Vagina (tissue), 2 donors: Measurements from ENCODE around the gene SMIM45.

Experiments used
- DNase-seq, 2 donors: peaks; one replicate each; pipeline ENCODE4 v3.0.0-alpha.2; 2017; ENCODE audit errors: extremely low spot score in 2 of 2
- H3K27ac ChIP-seq: fragments of 200-600 bp; sonication (generic); one replicate; pipeline ENCODE4 v1.5.1; 2019
- H3K27me3 ChIP-seq: fragments of 200-600 bp; sonication (generic); one replicate; pipeline ENCODE4 v1.5.1; 2019
- H3K36me3 ChIP-seq, 2 donors: fragments of 200-600 bp; sonication (generic); one replicate each; pipeline ENCODE4 v1.5.1; 2017 to 2019
- H3K4me1 ChIP-seq: fragments of 200-600 bp; sonication (generic); one replicate; pipeline ENCODE4 v1.5.1; 2019
- H3K4me3 ChIP-seq, 2 donors: fragments of 200-600 bp; sonication (generic); 1 replicate in 1 of 2; 2 replicates in 1 of 2; pipeline ENCODE4 v1.5.1; 2016 to 2019
- H3K9me3 ChIP-seq: fragments of 200-600 bp; sonication (generic); one replicate; pipeline ENCODE4 v1.5.1; 2019
- POLR2A ChIP-seq, 2 donors: fragments of 450-650 bp; IDR thresholded peaks; one replicate each; pipeline ENCODE4 v1.6.1; 2017; ENCODE audit warnings: antibody characterized with exemption in 2 of 2, mild to moderate bottlenecking in 2 of 2, moderate library complexity in 2 of 2
- POLR2AphosphoS5 ChIP-seq, 2 donors: sonication (generic); formaldehyde crosslinking; IDR thresholded peaks; one replicate each; pipeline ENCODE4 v1.9.0; 2017; ENCODE audit warnings: antibody characterized with exemption in 2 of 2, mild to moderate bottlenecking in 2 of 2, low read depth in 1 of 2; ENCODE audit not compliant: insufficient read depth in 1 of 2
- intact Hi-C: fragments of 100-400 bp; cut with DNase I; formaldehyde crosslinking; loops from one replicate; pipeline ENCODE4 v1.15.1; 2023
- TF ChIP-seq, protein P1 (sequence below), 3 experiments: fragments of 450-650 bp in 2 of 3; fragments of 200-600 bp in 1 of 3; sonication (generic) in 1 of 3; IDR thresholded peaks; one replicate each; pipeline ENCODE4 v1.5.1; 2017 to 2019; ENCODE audit warnings: antibody characterized with exemption in 3 of 3, mild to moderate bottlenecking in 2 of 3, moderate library complexity in 2 of 3

SMIM45 gene

DNA sequence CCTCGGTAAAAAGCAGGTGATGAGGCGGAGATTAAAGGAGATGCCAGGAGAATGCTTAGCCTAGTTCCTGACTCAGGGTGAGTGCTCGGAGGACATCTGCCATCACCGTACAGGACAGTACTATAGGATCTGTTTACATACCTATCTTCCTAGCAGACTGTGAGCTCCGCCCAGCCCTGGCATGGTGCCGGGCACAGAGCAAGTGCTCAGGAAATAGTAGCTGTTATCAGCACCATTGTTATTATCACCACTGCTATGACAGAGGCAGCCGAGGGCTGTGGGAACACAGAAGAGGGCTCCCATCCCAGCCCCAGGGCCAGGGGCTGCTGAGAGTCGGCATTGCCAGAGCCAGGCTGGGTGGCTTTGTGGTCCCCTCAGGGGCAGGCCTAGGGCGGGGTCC lies 16.7 kb downstream of the SMIM45 start:
- Histone ChIP-seq H3K36me3 (no peaks in the 10 kb centered on the region), H3K27me3 (no peaks in the 10 kb centered on the region), H3K27ac (no peak overlapping the region), H3K4me1 (no peaks in the 10 kb centered on the region), H3K4me3 (no peak overlapping the region), H3K9me3 (no peaks in the 10 kb centered on the region)
- no peak for DNase-seq
- intact Hi-C loops: no loop called here
- TF ChIP-seq, protein P1, sequence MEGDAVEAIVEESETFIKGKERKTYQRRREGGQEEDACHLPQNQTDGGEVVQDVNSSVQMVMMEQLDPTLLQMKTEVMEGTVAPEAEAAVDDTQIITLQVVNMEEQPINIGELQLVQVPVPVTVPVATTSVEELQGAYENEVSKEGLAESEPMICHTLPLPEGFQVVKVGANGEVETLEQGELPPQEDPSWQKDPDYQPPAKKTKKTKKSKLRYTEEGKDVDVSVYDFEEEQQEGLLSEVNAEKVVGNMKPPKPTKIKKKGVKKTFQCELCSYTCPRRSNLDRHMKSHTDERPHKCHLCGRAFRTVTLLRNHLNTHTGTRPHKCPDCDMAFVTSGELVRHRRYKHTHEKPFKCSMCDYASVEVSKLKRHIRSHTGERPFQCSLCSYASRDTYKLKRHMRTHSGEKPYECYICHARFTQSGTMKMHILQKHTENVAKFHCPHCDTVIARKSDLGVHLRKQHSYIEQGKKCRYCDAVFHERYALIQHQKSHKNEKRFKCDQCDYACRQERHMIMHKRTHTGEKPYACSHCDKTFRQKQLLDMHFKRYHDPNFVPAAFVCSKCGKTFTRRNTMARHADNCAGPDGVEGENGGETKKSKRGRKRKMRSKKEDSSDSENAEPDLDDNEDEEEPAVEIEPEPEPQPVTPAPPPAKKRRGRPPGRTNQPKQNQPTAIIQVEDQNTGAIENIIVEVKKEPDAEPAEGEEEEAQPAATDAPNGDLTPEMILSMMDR (IDR thresholded peaks at IDR 0.05): no peak

DNA sequence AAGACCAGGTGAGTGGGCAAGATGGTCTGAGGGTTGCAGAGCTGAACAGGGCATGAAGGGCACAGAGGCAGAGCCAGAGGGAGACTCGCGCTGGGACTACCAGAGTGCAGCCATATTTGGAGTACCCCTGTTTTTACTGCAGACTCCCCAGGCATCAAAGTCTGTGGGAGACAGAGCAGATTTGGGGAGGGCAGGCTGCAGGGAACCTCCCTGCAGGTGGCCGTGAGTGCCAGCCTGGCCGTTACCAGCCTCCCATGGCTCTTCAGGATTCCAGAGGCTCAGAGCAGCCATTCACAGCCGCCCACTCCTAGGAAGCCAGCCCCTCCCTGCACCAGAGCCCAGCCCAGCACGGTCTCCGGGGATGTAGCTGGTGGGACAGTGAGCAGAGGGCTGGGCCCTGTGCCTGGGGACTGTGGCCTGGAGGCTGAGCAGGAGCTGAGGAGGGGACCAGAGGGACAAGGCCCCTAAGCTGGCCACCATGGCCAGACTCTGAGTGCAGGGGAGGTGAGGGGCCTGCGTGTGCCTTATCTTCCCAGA lies 17.2 kb downstream of the SMIM45 start, which contains the start of gene SEPTIN3:
TSS of gene SEPTIN3 (plus strand) at position 334 of the 537 bp plus-strand sequence. CDS start 2,050 bp downstream, outside the sequence.
- H3K27ac ChIP-seq: no peak within 1 kb of the TSS
- intact Hi-C loops: no loop called here

DNA sequence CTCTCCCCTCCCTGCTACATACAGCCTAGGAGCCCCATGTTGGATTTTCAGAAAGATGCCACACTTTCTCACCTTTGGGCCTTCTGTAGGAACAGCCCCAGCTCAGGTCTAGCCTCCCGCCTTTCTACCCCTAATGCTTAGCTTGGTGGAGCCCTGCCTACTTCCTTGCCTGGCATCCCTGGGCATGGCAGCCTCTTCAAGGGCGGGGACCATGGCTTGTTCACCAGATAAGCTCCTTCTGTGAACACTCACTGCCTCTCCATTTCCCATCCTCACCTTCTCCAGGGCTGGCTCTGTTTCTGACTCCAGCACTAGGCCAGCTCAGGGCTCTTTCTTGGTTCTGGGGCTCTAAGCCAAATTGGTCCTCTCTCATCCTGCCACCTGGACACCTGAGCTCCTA lies 18.7 kb downstream of the SMIM45 start:
- no peaks in the 10 kb centered on the region for H3K27me3 ChIP-seq

More for the DNA sequence above, 17.2 kb downstream of the SMIM45 start, which contains the start of gene SEPTIN3:
- no peak for DNase-seq
- Histone ChIP-seq H3K27me3 (no peaks in the 10 kb centered on the region), H3K4me1 (no peaks in the 10 kb centered on the region), H3K4me3 (no peak within 1 kb of the TSS), H3K9me3 (no peaks in the 10 kb centered on the region), H3K36me3 (no peaks in the 10 kb centered on the region)
- TF ChIP-seq, protein P1 (IDR thresholded peaks at IDR 0.05): no peak
- TF ChIP-seq POLR2AphosphoS5 (IDR thresholded peaks at IDR 0.05; ENCODE audit: insufficient read depth in 1 of 2, low read depth in 1 of 2): no peak
- no peak for TF ChIP-seq POLR2A (IDR thresholded peaks at IDR 0.05)

GRCh38 chr22:41971431-41971830 lies 19.5 kb downstream of the SMIM45 start:
- intact Hi-C loops: no loop called here
- H3K27me3 ChIP-seq: no peaks in the 10 kb centered on the region

More for the DNA sequence above, 18.7 kb downstream of the SMIM45 start:
- TF ChIP-seq POLR2AphosphoS5 (IDR thresholded peaks at IDR 0.05; ENCODE audit: insufficient read depth in 1 of 2, low read depth in 1 of 2) (no peak), POLR2A (IDR thresholded peaks at IDR 0.05) (no peak)
- TF ChIP-seq, protein P1 (IDR thresholded peaks at IDR 0.05): no peak
- Histone ChIP-seq H3K36me3 (no peaks in the 10 kb centered on the region), H3K4me1 (no peaks in the 10 kb centered on the region), H3K9me3 (no peaks in the 10 kb centered on the region), H3K27ac (no peak overlapping the region), H3K4me3 (no peak overlapping the region)
- no peak for DNase-seq
- intact Hi-C loops: no loop called here

GRCh38 chr22:41974691-41975290 lies 22.8 kb downstream of the SMIM45 start:
- DNase-seq: no peak
- Histone ChIP-seq H3K27ac (no peak overlapping the region), H3K36me3 (no peaks in the 10 kb centered on the region), H3K4me1 (peaks cover 15% of the 10 kb centered on the region), H3K4me3 (no peak overlapping the region), H3K27me3 (peaks cover 3% of the 10 kb centered on the region), H3K9me3 (no peaks in the 10 kb centered on the region)
- TF ChIP-seq POLR2A (IDR thresholded peaks at IDR 0.05): no peak
- no peak for TF ChIP-seq POLR2AphosphoS5 (IDR thresholded peaks at IDR 0.05; ENCODE audit: insufficient read depth in 1 of 2, low read depth in 1 of 2)
- TF ChIP-seq, protein P1 (IDR thresholded peaks at IDR 0.05): no peak
- intact Hi-C loops: no loop called here

More at GRCh38 chr22:41971431-41971830, 19.5 kb downstream of the SMIM45 start:
- no peak for TF ChIP-seq POLR2A (IDR thresholded peaks at IDR 0.05)
- TF ChIP-seq, protein P1 (IDR thresholded peaks at IDR 0.05): no peak
- no peak for TF ChIP-seq POLR2AphosphoS5 (IDR thresholded peaks at IDR 0.05; ENCODE audit: insufficient read depth in 1 of 2, low read depth in 1 of 2)
- no peak for DNase-seq
- Histone ChIP-seq H3K4me1 (peaks cover 7% of the 10 kb centered on the region), H3K9me3 (no peaks in the 10 kb centered on the region), H3K27ac (no peak overlapping the region), H3K36me3 (no peaks in the 10 kb centered on the region), H3K4me3 (no peak overlapping the region)
